ENCODE measurements around the gene BHLHE41. TPM values are rescaled to one million over a fixed set of nuclear protein-coding genes. Genes with fewer than 3 reads are reported as not detected.

Gene BHLHE41
- total and polyA plus RNA-seq, 2 of the 4 experiments (the other 2 are of a cell fraction) = 0.72 to 3.8 TPM

DNA sequence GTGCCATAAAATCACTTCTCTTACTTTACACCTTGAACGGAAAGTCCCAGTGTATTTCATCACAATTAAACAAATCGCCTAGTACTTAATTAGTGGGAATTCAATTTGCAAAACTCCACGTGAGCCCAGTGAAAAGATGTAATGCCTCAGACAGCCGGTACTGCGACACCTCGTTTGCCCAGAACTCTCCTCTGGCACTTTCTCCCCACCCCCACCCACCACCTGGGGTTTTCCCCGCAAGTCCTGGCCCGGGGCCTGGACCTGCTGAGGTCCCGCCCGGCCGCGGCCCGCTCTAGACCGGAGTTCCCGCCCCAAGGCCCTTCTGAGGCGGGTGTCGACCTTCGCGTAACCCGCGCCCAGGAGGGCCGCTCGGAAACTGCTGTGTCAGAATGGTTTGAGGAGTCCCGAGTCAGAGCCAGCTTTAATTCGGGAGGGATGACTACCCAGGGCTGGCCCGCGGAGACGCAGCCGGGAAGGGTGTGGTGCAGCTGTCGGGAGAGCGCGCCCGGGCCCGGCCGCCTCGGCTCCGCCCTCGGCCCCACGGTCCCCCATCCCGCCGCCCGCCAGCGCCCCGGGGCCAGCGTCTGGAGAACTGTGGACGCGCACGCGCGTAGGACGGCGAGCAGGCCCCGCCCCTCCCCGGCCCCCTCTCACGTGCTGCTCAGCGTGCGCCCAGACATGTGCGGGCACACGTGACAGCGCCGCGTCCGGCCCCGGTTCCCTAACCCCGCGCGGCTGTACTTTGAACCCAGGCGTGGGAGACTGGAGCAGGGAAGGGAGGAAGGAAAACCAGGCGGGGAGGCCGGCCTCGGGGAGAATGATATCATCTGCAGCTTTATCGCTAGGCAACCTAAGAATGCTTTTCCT, 10.8 kb downstream of the BHLHE41 start:
- H3K4me2 ChIP-seq (ENCODE audit: low read depth, low read length) = peak overlapping the region; percentile 94
- H4K91ac ChIP-seq (ENCODE audit: insufficient read depth, low read depth, low read length) = peak overlapping the region; percentile 44; the same call in 1 of the 2 replicates
- no peaks in the 10 kb centered on the region; the same call in 1 of the 2 replicates for H3K27me3 ChIP-seq (ENCODE audit: control insufficient read depth, insufficient read depth, low read length)
- no peak overlapping the region; the same call in 2 of the 3 replicates for H2BK15ac ChIP-seq (ENCODE audit: low read depth, low read length)
- intact Hi-C loops (cut with micrococcal nuclease) = loop anchor here (2.0 kb wide), 1 partner anchor 411 kb away; no protein-coding TSS in a partner anchor
- peak overlapping the region; percentile 33 for H3K9ac ChIP-seq (ENCODE audit: low read depth, low read length)
- peaks cover 4% of the 10 kb centered on the region; the same call in 1 of the 2 replicates for H3K4me1 ChIP-seq (ENCODE audit: control insufficient read depth, insufficient read depth, low read length)
- H3K56ac ChIP-seq (ENCODE audit: extremely low read depth, insufficient read depth, low read length) = no peak overlapping the region; the same call in 1 of the 2 replicates
- 2% methylated on average over 18 of the region's 72 CpGs; no CpG with 5 or more reads in 1 of the 2 experiments for WGBS, 2 experiments (ENCODE audit: extremely low coverage in 2 of 2, insufficient read length in 1 of 2)
- peak overlapping the region; percentile 58 for H3K4me3 ChIP-seq (ENCODE audit: insufficient read depth, low read depth, low read length)
- H3K9me3 ChIP-seq (ENCODE audit: control insufficient read depth, insufficient read depth, low read length) = no peaks in the 10 kb centered on the region
- dilution Hi-C loops (cut with HindIII; ENCODE audit: low sequenced_read_pairs, unreplicated experiment) = no loop called here
- H3K23ac ChIP-seq (ENCODE audit: low read depth, low read length) = peak overlapping the region; percentile 0; the same call in 1 of the 2 replicates
- no peaks in the 10 kb centered on the region for H4K20me1 ChIP-seq (ENCODE audit: insufficient read depth, low read length)
- peak overlapping the region in 1 of 2 experiments; percentile 70; a peak in 2 of 4 replicates for H4K8ac ChIP-seq (ENCODE audit: low read depth in 2 of 2, low read length in 2 of 2)
- H3K79me1 ChIP-seq (ENCODE audit: low read depth in 1 of 2, low read length in 2 of 2) = no peaks in the 10 kb centered on the region
- peak; percentile 96 for ATAC-seq (ENCODE audit: low read depth)
- peak overlapping the region; percentile 24; the same call in 1 of the 2 replicates for H3K14ac ChIP-seq (replicated peaks; ENCODE audit: low read depth, low read length)
- peak overlapping the region; percentile 89 for H2AFZ ChIP-seq (replicated peaks; ENCODE audit: low read length, poor library complexity)
- peak overlapping the region; percentile 34; the same call in 1 of the 2 replicates for H3K4ac ChIP-seq (ENCODE audit: low read depth, low read length)
- no peaks in the 10 kb centered on the region for H3K9me1 ChIP-seq (ENCODE audit: insufficient read depth, low read length)
- ChIA-PET POLR2A (ENCODE audit: unreplicated experiment) (no interaction called here), CTCF (interaction anchor here (1.0 to 1.5 kb wide), 2 partner anchors 17 to 500 kb away, joined by 3 to 4 read pairs; no protein-coding TSS in a partner anchor)
- peak overlapping the region; percentile 51 for H2BK5ac ChIP-seq (ENCODE audit: low read depth, low read length, poor library complexity, severe bottlenecking)
- peak overlapping the region; percentile 38 for H2BK20ac ChIP-seq (ENCODE audit: low read depth, low read length)
- no peaks in the 10 kb centered on the region for H3K36me3 ChIP-seq (ENCODE audit: control insufficient read depth, insufficient read depth, low read length)
- peak overlapping the region; percentile 51 for H3K27ac ChIP-seq (ENCODE audit: insufficient read depth, low read length)
- H2AK9ac ChIP-seq (replicated peaks; ENCODE audit: low read depth, low read length, poor library complexity) = peak overlapping the region; percentile 90
- in situ Hi-C loops (cut with MboI; ENCODE audit: low sequenced_read_pairs) = no loop called here
- peak; percentile 82 for DNase-seq
- H2AK5ac ChIP-seq (ENCODE audit: low read depth, low read length) = no peak overlapping the region
- no TSS peak for BruUV-seq (replicated peaks)
- peak overlapping the region; percentile 20; the same call in 1 of the 2 replicates for H3K18ac ChIP-seq (ENCODE audit: low read depth, low read length)
- peak overlapping the region; percentile 61 for H2BK120ac ChIP-seq (ENCODE audit: low read depth, low read length)
- H4K5ac ChIP-seq (ENCODE audit: low read depth, low read length) = peak overlapping the region; percentile 6; the same call in 1 of the 2 replicates
- TF ChIP-seq SMC3 (IDR thresholded peaks at IDR 0.05; ENCODE audit: low read depth, low read length) (no peak), POLR2A (IDR thresholded peaks at IDR 0.05; ENCODE audit: low read depth, low read length) (peak; percentile 71), ELK1 (IDR thresholded peaks at IDR 0.05; ENCODE audit: borderline replicate concordance, low read depth, low read length) (no peak), CHD1 (IDR thresholded peaks at IDR 0.05; ENCODE audit: low read depth, low read length) (no peak), CTCF (conservative IDR thresholded peaks at IDR 0.05; ENCODE audit: low read depth, low read length) (0 out of 2 replicates have a peak, but pooled peaks have one; percentile 19), RCOR1 (IDR thresholded peaks at IDR 0.05; ENCODE audit: insufficient replicate concordance, low read length) (peak; percentile 43), BHLHE40 (IDR thresholded peaks at IDR 0.05; ENCODE audit: low read depth, low read length) (peak; percentile 97), MXI1 (IDR thresholded peaks at IDR 0.05; ENCODE audit: borderline replicate concordance, low read depth, low read length) (peak; percentile 86; the same call in 1 of the 2 replicates), RFX5 (IDR thresholded peaks at IDR 0.05; ENCODE audit: low read depth, low read length) (no peak), MAFK (IDR thresholded peaks at IDR 0.05; ENCODE audit: low read depth, low read length) (peak; percentile 77), FOS (IDR thresholded peaks at IDR 0.05; ENCODE audit: low read depth, low read length) (peak; percentile 62; the same call in 1 of the 2 replicates)
- TF ChIP-seq, protein P1, sequence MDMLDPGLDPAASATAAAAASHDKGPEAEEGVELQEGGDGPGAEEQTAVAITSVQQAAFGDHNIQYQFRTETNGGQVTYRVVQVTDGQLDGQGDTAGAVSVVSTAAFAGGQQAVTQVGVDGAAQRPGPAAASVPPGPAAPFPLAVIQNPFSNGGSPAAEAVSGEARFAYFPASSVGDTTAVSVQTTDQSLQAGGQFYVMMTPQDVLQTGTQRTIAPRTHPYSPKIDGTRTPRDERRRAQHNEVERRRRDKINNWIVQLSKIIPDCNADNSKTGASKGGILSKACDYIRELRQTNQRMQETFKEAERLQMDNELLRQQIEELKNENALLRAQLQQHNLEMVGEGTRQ (IDR thresholded peaks at IDR 0.05; ENCODE audit: low read depth, low read length) = peak; percentile 94
